DOHH2 (cell line): Measurements from ENCODE around the gene TAF1B.

Experiments
- H3F3A ChIP-seq: fragments of 200-600 bp; sonication (generic), shearing (Covaris generic); 2 replicates; pipeline ENCODE4 v1.6.0; 2016; ENCODE audit warnings: antibody characterized with exemption, mild to moderate bottlenecking; ENCODE audit not compliant: control insufficient read depth, insufficient read depth
- H3K27ac ChIP-seq: fragments of 200-600 bp; sonication (generic); 2 replicates; pipeline ENCODE4 v1.5.1; 2014; ENCODE audit warnings: low read depth, mild to moderate bottlenecking, low read length, moderate library complexity
- H3K27me3 ChIP-seq: fragments of 200-600 bp; sonication (generic); 2 replicates; pipeline ENCODE4 v1.6.1; 2014; ENCODE audit warnings: mild to moderate bottlenecking, low read length, mixed read lengths; ENCODE audit not compliant: control insufficient read depth
- H3K36me3 ChIP-seq: fragments of 200-600 bp; sonication (generic); 2 replicates; pipeline ENCODE4 v1.6.1; 2014; ENCODE audit warnings: mild to moderate bottlenecking, low read length, moderate library complexity, mixed read lengths; ENCODE audit not compliant: control insufficient read depth
- H3K4me1 ChIP-seq: fragments of 200-600 bp; sonication (generic); 2 replicates; pipeline ENCODE4 v1.6.1; 2014; ENCODE audit warnings: mild to moderate bottlenecking, low read length, mixed read lengths; ENCODE audit not compliant: control insufficient read depth
- H3K4me2 ChIP-seq: fragments of 200-600 bp; sonication (generic); 2 replicates; pipeline ENCODE4 v1.6.0; 2014; ENCODE audit warnings: mild to moderate bottlenecking, low read length, moderate library complexity
- H3K4me3 ChIP-seq: fragments of 200-600 bp; sonication (generic); 2 replicates; pipeline ENCODE4 v1.5.1; 2014; ENCODE audit warnings: mild to moderate bottlenecking, low read length, mixed read lengths
- H3K79me2 ChIP-seq: fragments of 200-600 bp; sonication (generic); 2 replicates; pipeline ENCODE4 v1.6.1; 2014; ENCODE audit warnings: mild to moderate bottlenecking, low read length, mixed read lengths; ENCODE audit not compliant: control insufficient read depth
- H3K9me2 ChIP-seq: fragments of 200-600 bp; sonication (generic); replicated peaks from 2 replicates; pipeline ENCODE4 v1.6.1; 2014; ENCODE audit warnings: mild to moderate bottlenecking, low read length, mixed read lengths; ENCODE audit not compliant: control insufficient read depth
- H3K9me3 ChIP-seq: fragments of 200-600 bp; sonication (generic); 2 replicates; pipeline ENCODE4 v1.6.1; 2014; ENCODE audit warnings: antibody characterized with exemption, low read length, mixed read lengths; ENCODE audit not compliant: control insufficient read depth, insufficient read depth
- H4K20me1 ChIP-seq: fragments of 200-600 bp; sonication (generic); 2 replicates; pipeline ENCODE4 v1.6.0; 2014; ENCODE audit warnings: low read depth, mild to moderate bottlenecking, antibody characterized with exemption, low read length, moderate library complexity; ENCODE audit not compliant: control insufficient read depth, insufficient read depth
- EZH2phosphoT487 ChIP-seq: fragments of 200-600 bp; sonication (generic); IDR thresholded peaks from 2 replicates; pipeline ENCODE4 v1.6.1; 2017; ENCODE audit warnings: borderline replicate concordance, mild to moderate bottlenecking, antibody characterized with exemption, low read length, moderate library complexity, mixed read lengths
- TF ChIP-seq, protein P1 (sequence below): fragments of 200-600 bp; sonication (generic); IDR thresholded peaks from one replicate; pipeline ENCODE4 v1.5.1; 2014; ENCODE audit warnings: antibody characterized with exemption, mild to moderate bottlenecking, low read depth, low read length; ENCODE audit not compliant: poor library complexity, severe bottlenecking

The TAF1B gene

DNA sequence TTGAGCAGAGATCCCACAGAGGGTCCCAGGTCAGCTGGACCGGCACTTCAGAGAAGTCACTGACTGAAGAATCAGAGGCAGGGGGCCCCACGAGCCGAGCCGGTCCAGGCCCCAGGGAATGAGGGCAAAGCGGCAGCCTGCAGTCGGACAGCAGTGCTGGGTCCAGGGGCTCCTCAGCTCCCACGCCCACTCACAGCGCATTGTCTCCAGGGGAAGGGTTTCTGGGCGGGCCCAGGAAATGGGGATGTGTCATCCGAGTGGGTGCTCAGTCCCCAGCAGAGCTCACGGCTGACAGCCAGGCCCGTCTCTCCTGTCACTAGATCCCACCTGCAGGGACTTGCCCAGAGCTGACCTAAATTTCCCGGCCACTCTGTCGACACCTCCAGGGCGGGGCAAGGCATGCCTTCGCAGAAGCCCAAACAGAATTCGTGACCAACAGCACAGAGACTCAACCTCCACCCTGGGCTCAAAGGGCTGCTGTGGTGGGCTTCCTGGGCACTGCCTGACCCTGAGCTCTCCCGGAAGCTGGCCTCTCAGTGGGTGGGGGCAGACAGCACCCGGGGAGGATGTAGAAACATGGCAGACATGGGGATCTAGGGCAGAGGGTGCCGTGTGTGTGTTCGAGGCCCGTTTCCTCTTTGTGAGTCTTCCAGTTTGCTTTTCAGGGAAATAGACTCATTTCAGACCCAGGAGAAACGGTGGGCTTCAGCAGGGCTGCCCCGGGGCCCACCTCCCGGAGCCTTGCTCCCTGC, 42.1 kb upstream of the TAF1B start:
- Histone ChIP-seq H3K9me3 (no peaks in the 10 kb centered on the region), H4K20me1 (no peaks in the 10 kb centered on the region), H3F3A (no peaks in the 10 kb centered on the region), H3K36me3 (no peaks in the 10 kb centered on the region), H3K27ac (no peak overlapping the region), H3K4me2 (no peak overlapping the region), H3K79me2 (no peaks in the 10 kb centered on the region), H3K4me3 (no peak overlapping the region), H3K27me3 (peaks cover 20% of the 10 kb centered on the region), H3K4me1 (peaks cover 21% of the 10 kb centered on the region), H3K9me2 (no peaks in the 10 kb centered on the region)
- TF ChIP-seq, protein P1, sequence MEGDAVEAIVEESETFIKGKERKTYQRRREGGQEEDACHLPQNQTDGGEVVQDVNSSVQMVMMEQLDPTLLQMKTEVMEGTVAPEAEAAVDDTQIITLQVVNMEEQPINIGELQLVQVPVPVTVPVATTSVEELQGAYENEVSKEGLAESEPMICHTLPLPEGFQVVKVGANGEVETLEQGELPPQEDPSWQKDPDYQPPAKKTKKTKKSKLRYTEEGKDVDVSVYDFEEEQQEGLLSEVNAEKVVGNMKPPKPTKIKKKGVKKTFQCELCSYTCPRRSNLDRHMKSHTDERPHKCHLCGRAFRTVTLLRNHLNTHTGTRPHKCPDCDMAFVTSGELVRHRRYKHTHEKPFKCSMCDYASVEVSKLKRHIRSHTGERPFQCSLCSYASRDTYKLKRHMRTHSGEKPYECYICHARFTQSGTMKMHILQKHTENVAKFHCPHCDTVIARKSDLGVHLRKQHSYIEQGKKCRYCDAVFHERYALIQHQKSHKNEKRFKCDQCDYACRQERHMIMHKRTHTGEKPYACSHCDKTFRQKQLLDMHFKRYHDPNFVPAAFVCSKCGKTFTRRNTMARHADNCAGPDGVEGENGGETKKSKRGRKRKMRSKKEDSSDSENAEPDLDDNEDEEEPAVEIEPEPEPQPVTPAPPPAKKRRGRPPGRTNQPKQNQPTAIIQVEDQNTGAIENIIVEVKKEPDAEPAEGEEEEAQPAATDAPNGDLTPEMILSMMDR = no peak
- no peak for TF ChIP-seq EZH2phosphoT487

DNA sequence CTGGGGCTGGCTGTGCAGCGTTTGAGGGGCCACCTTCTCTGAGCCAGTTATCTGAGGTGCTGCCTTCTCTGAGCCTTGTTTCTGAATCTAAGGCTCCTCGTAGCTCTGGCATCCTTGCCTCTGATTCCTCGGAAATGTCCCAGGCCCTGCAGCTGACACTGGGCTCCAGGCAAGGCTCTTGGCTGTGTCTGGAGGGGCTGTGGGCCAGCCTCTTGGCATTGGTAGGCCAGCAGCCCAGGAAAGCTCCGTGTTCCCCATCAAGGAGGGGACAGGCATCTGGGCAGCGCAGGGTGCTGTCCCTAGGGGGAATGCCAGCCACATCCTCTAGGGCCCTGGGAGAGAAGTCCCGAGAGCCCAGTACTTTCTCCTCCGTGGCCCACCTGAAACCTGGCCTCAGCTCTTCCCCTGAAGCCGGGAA, 40.7 kb upstream of the TAF1B start:
- Histone ChIP-seq H3F3A (no peaks in the 10 kb centered on the region), H3K9me2 (no peaks in the 10 kb centered on the region), H3K27me3 (peaks cover 20% of the 10 kb centered on the region), H3K79me2 (no peaks in the 10 kb centered on the region), H3K36me3 (no peaks in the 10 kb centered on the region), H4K20me1 (no peaks in the 10 kb centered on the region), H3K4me2 (no peak overlapping the region), H3K9me3 (no peaks in the 10 kb centered on the region), H3K4me1 (peaks cover 21% of the 10 kb centered on the region), H3K27ac (no peak overlapping the region), H3K4me3 (no peak overlapping the region)
- no peak for TF ChIP-seq EZH2phosphoT487
- TF ChIP-seq, protein P1 = no peak

DNA sequence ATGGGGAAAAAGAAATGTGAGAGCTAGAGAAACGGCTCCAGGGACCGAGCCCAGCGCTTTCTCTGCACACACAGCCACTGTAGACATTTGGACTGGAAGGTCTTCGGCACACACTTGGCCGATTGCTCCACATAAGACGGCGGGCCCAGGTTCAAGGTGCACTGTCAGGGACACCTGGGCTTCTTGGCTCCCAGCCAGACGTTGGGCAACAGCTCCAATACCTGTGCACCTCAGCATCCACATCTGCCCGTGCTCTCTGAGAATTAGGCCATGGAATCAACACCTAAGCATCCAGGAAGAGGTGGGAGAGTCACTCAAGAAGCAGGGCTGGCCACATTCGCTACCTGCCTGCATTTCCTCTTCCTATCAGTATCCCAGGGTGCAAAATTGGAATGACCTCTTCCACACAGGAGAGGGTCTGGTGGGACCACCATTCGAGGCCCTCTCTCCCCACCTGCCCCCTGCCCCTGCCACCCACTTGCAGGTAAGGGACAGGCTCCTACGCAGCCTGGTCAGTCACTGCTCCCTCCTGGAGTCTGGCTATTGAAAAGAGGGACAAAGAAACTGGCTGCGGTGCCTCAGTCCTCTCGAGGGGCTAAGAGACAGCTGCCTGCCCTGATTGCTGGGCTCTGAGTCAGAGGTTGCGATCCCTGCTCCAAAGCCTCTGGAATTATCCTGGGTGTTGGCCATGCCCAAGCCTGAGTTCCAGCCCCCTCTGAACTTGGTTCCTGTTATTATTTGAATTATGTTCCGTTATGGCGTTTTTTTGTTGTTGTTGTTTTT, 40.1 kb upstream of the TAF1B start:
- H3K4me2 ChIP-seq = no peak overlapping the region
- TF ChIP-seq, protein P1 = no peak
- TF ChIP-seq EZH2phosphoT487 = no peak
- no peaks in the 10 kb centered on the region for H3F3A ChIP-seq
- H3K27me3 ChIP-seq = peaks cover 20% of the 10 kb centered on the region
- H3K9me3 ChIP-seq = no peaks in the 10 kb centered on the region
- no peak overlapping the region for H3K27ac ChIP-seq
- H3K79me2 ChIP-seq = no peaks in the 10 kb centered on the region
- H3K4me1 ChIP-seq = peaks cover 21% of the 10 kb centered on the region
- no peaks in the 10 kb centered on the region for H4K20me1 ChIP-seq
- no peak overlapping the region for H3K4me3 ChIP-seq
- no peaks in the 10 kb centered on the region for H3K36me3 ChIP-seq
- H3K9me2 ChIP-seq = no peaks in the 10 kb centered on the region
